ENCODE data around the gene ZBTB16.

- no peak for TF ChIP-seq EZH2 (IDR thresholded peaks at IDR 0.05; ENCODE audit: borderline replicate concordance, low read depth, low read length, severe bottlenecking)
- no peak for TF ChIP-seq CTCF (IDR thresholded peaks at IDR 0.05; ENCODE audit: borderline replicate concordance, extremely low read depth, low read length, poor library complexity, severe bottlenecking)
These were observed 25.9 kb upstream of the ZBTB16 start for GRCh38 chr11:114033572-114033971.

All from DND-41 (cell line).